ENCODE measurements around the gene KCNJ1.

GRCh38 chr11:128834157-128834556, 32.9 kb downstream of the KCNJ1 start:
- TF ChIP-seq ELF4 (CRISPR knock-in tag; IDR thresholded peaks at IDR 0.05), result no peak
- no peak for TF ChIP-seq ZNF140 (CRISPR knock-in tag; IDR thresholded peaks at IDR 0.05)
- TF ChIP-seq, protein P1, sequence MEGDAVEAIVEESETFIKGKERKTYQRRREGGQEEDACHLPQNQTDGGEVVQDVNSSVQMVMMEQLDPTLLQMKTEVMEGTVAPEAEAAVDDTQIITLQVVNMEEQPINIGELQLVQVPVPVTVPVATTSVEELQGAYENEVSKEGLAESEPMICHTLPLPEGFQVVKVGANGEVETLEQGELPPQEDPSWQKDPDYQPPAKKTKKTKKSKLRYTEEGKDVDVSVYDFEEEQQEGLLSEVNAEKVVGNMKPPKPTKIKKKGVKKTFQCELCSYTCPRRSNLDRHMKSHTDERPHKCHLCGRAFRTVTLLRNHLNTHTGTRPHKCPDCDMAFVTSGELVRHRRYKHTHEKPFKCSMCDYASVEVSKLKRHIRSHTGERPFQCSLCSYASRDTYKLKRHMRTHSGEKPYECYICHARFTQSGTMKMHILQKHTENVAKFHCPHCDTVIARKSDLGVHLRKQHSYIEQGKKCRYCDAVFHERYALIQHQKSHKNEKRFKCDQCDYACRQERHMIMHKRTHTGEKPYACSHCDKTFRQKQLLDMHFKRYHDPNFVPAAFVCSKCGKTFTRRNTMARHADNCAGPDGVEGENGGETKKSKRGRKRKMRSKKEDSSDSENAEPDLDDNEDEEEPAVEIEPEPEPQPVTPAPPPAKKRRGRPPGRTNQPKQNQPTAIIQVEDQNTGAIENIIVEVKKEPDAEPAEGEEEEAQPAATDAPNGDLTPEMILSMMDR (IDR thresholded peaks at IDR 0.05 in 2 of 3, conservative IDR thresholded peaks at IDR 0.05 in 1 of 3; ENCODE audit: insufficient read depth in 2 of 3, low read depth in 1 of 3, low read length in 3 of 3), result no peak
- no peak for TF ChIP-seq KDM2B (CRISPR knock-in tag; IDR thresholded peaks at IDR 0.05)
- TF ChIP-seq ZNF79 (CRISPR knock-in tag; IDR thresholded peaks at IDR 0.05; ENCODE audit: low read depth), result no peak
- TF ChIP-seq RAD21 (CRISPR knock-in tag; conservative IDR thresholded peaks at IDR 0.05 in 1 of 2, IDR thresholded peaks at IDR 0.05 in 1 of 2), result no peak
- TF ChIP-seq E2F1 (CRISPR knock-in tag; IDR thresholded peaks at IDR 0.05), result no peak
- TF ChIP-seq BHLHE40 (IDR thresholded peaks at IDR 0.05; ENCODE audit: low read length), result no peak
- TF ChIP-seq RCOR1 (IDR thresholded peaks at IDR 0.05; ENCODE audit: borderline replicate concordance in 1 of 2, low read depth in 2 of 2, low read length in 2 of 2), result no peak
- TF ChIP-seq, protein P2, sequence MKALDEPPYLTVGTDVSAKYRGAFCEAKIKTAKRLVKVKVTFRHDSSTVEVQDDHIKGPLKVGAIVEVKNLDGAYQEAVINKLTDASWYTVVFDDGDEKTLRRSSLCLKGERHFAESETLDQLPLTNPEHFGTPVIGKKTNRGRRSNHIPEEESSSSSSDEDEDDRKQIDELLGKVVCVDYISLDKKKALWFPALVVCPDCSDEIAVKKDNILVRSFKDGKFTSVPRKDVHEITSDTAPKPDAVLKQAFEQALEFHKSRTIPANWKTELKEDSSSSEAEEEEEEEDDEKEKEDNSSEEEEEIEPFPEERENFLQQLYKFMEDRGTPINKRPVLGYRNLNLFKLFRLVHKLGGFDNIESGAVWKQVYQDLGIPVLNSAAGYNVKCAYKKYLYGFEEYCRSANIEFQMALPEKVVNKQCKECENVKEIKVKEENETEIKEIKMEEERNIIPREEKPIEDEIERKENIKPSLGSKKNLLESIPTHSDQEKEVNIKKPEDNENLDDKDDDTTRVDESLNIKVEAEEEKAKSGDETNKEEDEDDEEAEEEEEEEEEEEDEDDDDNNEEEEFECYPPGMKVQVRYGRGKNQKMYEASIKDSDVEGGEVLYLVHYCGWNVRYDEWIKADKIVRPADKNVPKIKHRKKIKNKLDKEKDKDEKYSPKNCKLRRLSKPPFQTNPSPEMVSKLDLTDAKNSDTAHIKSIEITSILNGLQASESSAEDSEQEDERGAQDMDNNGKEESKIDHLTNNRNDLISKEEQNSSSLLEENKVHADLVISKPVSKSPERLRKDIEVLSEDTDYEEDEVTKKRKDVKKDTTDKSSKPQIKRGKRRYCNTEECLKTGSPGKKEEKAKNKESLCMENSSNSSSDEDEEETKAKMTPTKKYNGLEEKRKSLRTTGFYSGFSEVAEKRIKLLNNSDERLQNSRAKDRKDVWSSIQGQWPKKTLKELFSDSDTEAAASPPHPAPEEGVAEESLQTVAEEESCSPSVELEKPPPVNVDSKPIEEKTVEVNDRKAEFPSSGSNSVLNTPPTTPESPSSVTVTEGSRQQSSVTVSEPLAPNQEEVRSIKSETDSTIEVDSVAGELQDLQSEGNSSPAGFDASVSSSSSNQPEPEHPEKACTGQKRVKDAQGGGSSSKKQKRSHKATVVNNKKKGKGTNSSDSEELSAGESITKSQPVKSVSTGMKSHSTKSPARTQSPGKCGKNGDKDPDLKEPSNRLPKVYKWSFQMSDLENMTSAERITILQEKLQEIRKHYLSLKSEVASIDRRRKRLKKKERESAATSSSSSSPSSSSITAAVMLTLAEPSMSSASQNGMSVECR (CRISPR knock-in tag; IDR thresholded peaks at IDR 0.05), result no peak
- no peak for TF ChIP-seq SP1 (CRISPR knock-in tag; IDR thresholded peaks at IDR 0.05)
- no peak for TF ChIP-seq BACH1 (tag; IDR thresholded peaks at IDR 0.05)
- TF ChIP-seq DPF2 (IDR thresholded peaks at IDR 0.05), result no peak
